IMR-90 (cell line): ENCODE data around the gene PFKL.

Experiments used
- CTCF ChIP-seq: conservative IDR thresholded peaks from 2 replicates; pipeline ENCODE4 v1.5.1; 2012; ENCODE audit warnings: mild to moderate bottlenecking, low read depth, low read length, improper control_type of control experiment
- MAFK ChIP-seq: IDR thresholded peaks from 2 replicates; pipeline ENCODE4 v1.6.1; 2012; ENCODE audit warnings: low read depth, low read length, improper control_type of control experiment
- MXI1 ChIP-seq: IDR thresholded peaks from 2 replicates; pipeline ENCODE4 v1.6.1; 2012; ENCODE audit warnings: low read depth, mild to moderate bottlenecking, low read length, moderate library complexity, borderline replicate concordance
- RCOR1 ChIP-seq: IDR thresholded peaks from 2 replicates; pipeline ENCODE4 v1.6.1; 2012; ENCODE audit warnings: mild to moderate bottlenecking, low read length, improper control_type of control experiment; ENCODE audit not compliant: insufficient replicate concordance
- RFX5 ChIP-seq: IDR thresholded peaks from 2 replicates; pipeline ENCODE4 v1.8.0; 2012; ENCODE audit warnings: low read depth, mild to moderate bottlenecking, low read length, moderate library complexity

GRCh38 chr21:44317871-44318270, 18.0 kb downstream of the PFKL start:
- TF ChIP-seq RFX5: no peak
- TF ChIP-seq CTCF: no peak
- TF ChIP-seq MXI1: no peak
- TF ChIP-seq RCOR1: no peak
- TF ChIP-seq MAFK: no peak
